ENCODE measurements around the gene MPHOSPH6. TPM values are rescaled to one million over a fixed set of nuclear protein-coding genes. Genes with fewer than 3 reads are reported as not detected.

MPHOSPH6 gene
- total and polyA plus RNA-seq, 2 of the 8 experiments (the other 6 are each of a cell fraction or from before 2014, with no cell fraction given): 19.7 to 32.9 TPM

- H2BK5ac ChIP-seq (ENCODE audit: low read depth, low read length): no peak overlapping the region
- TF ChIP-seq BCL11A (IDR thresholded peaks at IDR 0.05; ENCODE audit: low read depth in 2 of 2, low read length in 2 of 2): no peak
- no peak for TF ChIP-seq CHD1 (IDR thresholded peaks at IDR 0.05; ENCODE audit: low read depth, low read length)
- no peak for TF ChIP-seq RBBP5 (IDR thresholded peaks at IDR 0.05; ENCODE audit: borderline replicate concordance, low read depth, low read length)
- TF ChIP-seq SIRT6 (IDR thresholded peaks at IDR 0.05; ENCODE audit: low read length): no peak
- TF ChIP-seq TBP (IDR thresholded peaks at IDR 0.05; ENCODE audit: low read depth, low read length): no peak
- TF ChIP-seq YY1 (IDR thresholded peaks at IDR 0.05; ENCODE audit: low read depth, low read length): no peak
- TF ChIP-seq ZNF274 (IDR thresholded peaks at IDR 0.05; ENCODE audit: borderline replicate concordance, extremely low read depth, low read length): no peak
- no peak for TF ChIP-seq TAF1 (IDR thresholded peaks at IDR 0.05; ENCODE audit: low read depth, low read length)
- TF ChIP-seq EP300 (IDR thresholded peaks at IDR 0.05; ENCODE audit: borderline replicate concordance in 1 of 2, low read depth in 2 of 2, low read length in 2 of 2): no peak
- TF ChIP-seq SP4 (IDR thresholded peaks at IDR 0.05; ENCODE audit: low read length): no peak
- TF ChIP-seq NANOG (IDR thresholded peaks at IDR 0.05; ENCODE audit: insufficient read depth, low read depth, low read length, poor library complexity, severe bottlenecking): no peak
- no peak for TF ChIP-seq RXRA (IDR thresholded peaks at IDR 0.05; ENCODE audit: insufficient read depth, low read depth, low read length)
- whole genome bisulfite sequencing, 2 experiments (ENCODE audit: extremely low coverage in 1 of 2, insufficient coverage in 1 of 2, insufficient read length in 1 of 2, insufficient replicate concordance in 2 of 2, low coverage in 1 of 2, low lambda C conversion rate in 2 of 2, missing lambda C conversion rate in 1 of 2): 71% methylated on average over 4 of the region's 4 CpGs; no CpG with 5 or more reads in 1 of the 2 experiments
Observed at GRCh38 chr16:82119405-82119804, 50.6 kb downstream of the MPHOSPH6 start.

More at GRCh38 chr16:82119405-82119804, 50.6 kb downstream of the MPHOSPH6 start:
- Histone ChIP-seq H3K9ac (replicated peaks in 1 of 4; ENCODE audit: extremely low read depth in 1 of 4, low read depth in 3 of 4, low read length in 3 of 4) (no peak overlapping the region), H4K91ac (replicated peaks; ENCODE audit: insufficient read length, low read length) (no peak overlapping the region), H4K20me1 (replicated peaks in 1 of 2; ENCODE audit: control insufficient read depth in 1 of 2, insufficient read depth in 2 of 2, low read length in 2 of 2) (no peaks in the 10 kb centered on the region), H3K18ac (ENCODE audit: extremely low read depth, low read length) (no peak overlapping the region), H4K5ac (ENCODE audit: insufficient read length, low read depth, low read length) (no peak overlapping the region), H3K4me1 (replicated peaks in 1 of 4; ENCODE audit: control insufficient read depth in 3 of 4, insufficient read depth in 4 of 4, low read length in 3 of 4) (no peaks in the 10 kb centered on the region), H3K79me2 (ENCODE audit: control insufficient read depth in 1 of 2, insufficient read depth in 2 of 2, low read length in 2 of 2) (no peaks in the 10 kb centered on the region), H3K4ac (replicated peaks; ENCODE audit: insufficient read length, low read depth, low read length) (no peak overlapping the region), H3K27me3 (replicated peaks in 1 of 4; ENCODE audit: control insufficient read depth in 3 of 4, extremely low read depth in 1 of 4, insufficient read depth in 3 of 4, low read length in 3 of 4) (no peaks in the 10 kb centered on the region), H2BK20ac (ENCODE audit: low read length) (no peak overlapping the region), H2AK5ac (ENCODE audit: low read depth, low read length) (no peak overlapping the region), H3K9me3 (ENCODE audit: insufficient read depth in 2 of 2, low read depth in 1 of 2, low read length in 1 of 2) (no peaks in the 10 kb centered on the region), H3K23me2 (ENCODE audit: low read depth, low read length) (no peaks in the 10 kb centered on the region), H3K4me2 (ENCODE audit: insufficient read depth in 1 of 2, low read depth in 2 of 2, low read length in 2 of 2) (no peak overlapping the region), H3K14ac (ENCODE audit: insufficient read length) (no peak overlapping the region), H2AFZ (ENCODE audit: low read length) (no peak overlapping the region), H3K4me3 (ENCODE audit: extremely low read depth in 1 of 4, insufficient read depth in 2 of 4, low read depth in 3 of 4, low read length in 4 of 4) (no peak overlapping the region), H3K23ac (ENCODE audit: insufficient read length) (no peak overlapping the region), H3K56ac (replicated peaks; ENCODE audit: insufficient read length, low read depth, low read length) (no peak overlapping the region), H3K27ac (ENCODE audit: low read depth, low read length) (no peak overlapping the region), H3K79me1 (ENCODE audit: low read depth, low read length) (no peaks in the 10 kb centered on the region), H2BK15ac (ENCODE audit: low read length) (no peak overlapping the region), H3K36me3 (ENCODE audit: control insufficient read depth in 2 of 4, insufficient read depth in 4 of 4, low read length in 3 of 4) (no peaks in the 10 kb centered on the region), H2BK120ac (replicated peaks; ENCODE audit: low read depth, low read length) (no peak overlapping the region), H4K8ac (ENCODE audit: extremely low read depth, insufficient read depth, low read length) (no peak overlapping the region), H2BK12ac (ENCODE audit: low read depth, low read length) (no peak overlapping the region)
- no peak for DNase-seq (ENCODE audit: low read depth in 1 of 2, low spot score in 2 of 2)
- FAIRE-seq: no peak
- CTCF ChIA-PET (ENCODE audit: partially characterized antibody): no interaction called here
- POLR2A ChIA-PET (ENCODE audit: partially characterized antibody): no interaction called here

Measured in H1 (cell line).